Melanocyte of skin (primary cell): ENCODE data around the gene HSD17B2. TPM values are rescaled to one million over a fixed set of nuclear protein-coding genes. Genes with fewer than 3 reads are reported as not detected.

ENCODE experiments used
- total RNA-seq, 2 donors: library from RNA; depleted of rRNA; stranded (reverse); fragments of >200 nt; gene quantifications; 2 replicates each; pipeline ENCODE4 v1.2.3, GENCODE V29; 2012

The HSD17B2 gene, protein sequence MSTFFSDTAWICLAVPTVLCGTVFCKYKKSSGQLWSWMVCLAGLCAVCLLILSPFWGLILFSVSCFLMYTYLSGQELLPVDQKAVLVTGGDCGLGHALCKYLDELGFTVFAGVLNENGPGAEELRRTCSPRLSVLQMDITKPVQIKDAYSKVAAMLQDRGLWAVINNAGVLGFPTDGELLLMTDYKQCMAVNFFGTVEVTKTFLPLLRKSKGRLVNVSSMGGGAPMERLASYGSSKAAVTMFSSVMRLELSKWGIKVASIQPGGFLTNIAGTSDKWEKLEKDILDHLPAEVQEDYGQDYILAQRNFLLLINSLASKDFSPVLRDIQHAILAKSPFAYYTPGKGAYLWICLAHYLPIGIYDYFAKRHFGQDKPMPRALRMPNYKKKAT
- not detected for total RNA-seq

GRCh38 chr16:82034981-82035612 lies at the start of gene HSD17B2:
Gene HSD17B2 (plus strand): TSS chr16:82035253. CDS start chr16:82035425, 172 bp downstream.

GRCh38 chr16:82011199-82011641 lies 23.8 kb upstream of the HSD17B2 start, which contains the start of gene SDR42E1:
Gene SDR42E1 (minus strand): TSS chr16:82011470. CDS start chr16:82000858, 10,612 bp downstream.

Other genes with a start within 250 kb of the HSD17B2 start
- under 1 TPM in 1 of 2 donors, not detected in 1; under 0.01 TPM for gene SDR42E1, start 23.8 kb upstream of the HSD17B2 start, total RNA-seq
- gene MPHOSPH6, start 135.0 kb downstream of the HSD17B2 start, total RNA-seq = 10 to 100 TPM; 14.1 to 47.3 TPM